HG03095 (cell line): ENCODE results near the gene C1orf116.

Source experiments
- ATAC-seq: cut with Tn5 transposase; IDR thresholded peaks from one replicate; pipeline ENCODE4 v1.9.1; 2021; ENCODE audit warnings: moderate library complexity; ENCODE audit not compliant: unreplicated experiment

C1orf116 gene

GRCh38 chr1:207035877-207036551 is 3.5 kb upstream of the C1orf116 start:
- no peak for ATAC-seq

- ATAC-seq = no peak
Measured at GRCh38 chr1:207034998-207035397, 2.4 kb upstream of the C1orf116 start.

- ATAC-seq = no peak
Measured at GRCh38 chr1:207034208-207034607, 1.7 kb upstream of the C1orf116 start.

- no peak for ATAC-seq
Measured at GRCh38 chr1:207033302-207033701, 746 bp upstream of the C1orf116 start.

GRCh38 chr1:207031632-207032264 is 808 bp downstream of the C1orf116 start:
- ATAC-seq = no peak

- ATAC-seq = no peak
Measured at GRCh38 chr1:207031016-207031415, 1.5 kb downstream of the C1orf116 start.

- ATAC-seq = no peak
Measured at GRCh38 chr1:207030522-207031009, 2.0 kb downstream of the C1orf116 start.

- no peak for ATAC-seq
Measured at GRCh38 chr1:207029701-207030521, 2.6 kb downstream of the C1orf116 start.

- ATAC-seq = no peak
Measured at GRCh38 chr1:207028884-207029650, 3.5 kb downstream of the C1orf116 start.

GRCh38 chr1:207027921-207028320 is 4.6 kb downstream of the C1orf116 start:
- ATAC-seq = no peak

- ATAC-seq = no peak
Measured at GRCh38 chr1:207027206-207027777, 5.3 kb downstream of the C1orf116 start.

GRCh38 chr1:207026104-207026534 is 6.4 kb downstream of the C1orf116 start:
- ATAC-seq = no peak

- ATAC-seq = no peak
Measured at GRCh38 chr1:207025146-207025880, 7.2 kb downstream of the C1orf116 start.

- ATAC-seq = no peak
Measured at GRCh38 chr1:207024202-207025145, 8.1 kb downstream of the C1orf116 start.

- no peak for ATAC-seq
Measured at GRCh38 chr1:207022996-207023679, 9.4 kb downstream of the C1orf116 start.

GRCh38 chr1:207021876-207022596 is 10.5 kb downstream of the C1orf116 start:
- no peak for ATAC-seq

- ATAC-seq = no peak
Measured at GRCh38 chr1:207021139-207021861, 11.3 kb downstream of the C1orf116 start.
